ENCODE results near the gene DST.

DST gene

GRCh38 chr6:56456785-56457184, 185.9 kb downstream of the DST start:
- TF ChIP-seq, protein P1, sequence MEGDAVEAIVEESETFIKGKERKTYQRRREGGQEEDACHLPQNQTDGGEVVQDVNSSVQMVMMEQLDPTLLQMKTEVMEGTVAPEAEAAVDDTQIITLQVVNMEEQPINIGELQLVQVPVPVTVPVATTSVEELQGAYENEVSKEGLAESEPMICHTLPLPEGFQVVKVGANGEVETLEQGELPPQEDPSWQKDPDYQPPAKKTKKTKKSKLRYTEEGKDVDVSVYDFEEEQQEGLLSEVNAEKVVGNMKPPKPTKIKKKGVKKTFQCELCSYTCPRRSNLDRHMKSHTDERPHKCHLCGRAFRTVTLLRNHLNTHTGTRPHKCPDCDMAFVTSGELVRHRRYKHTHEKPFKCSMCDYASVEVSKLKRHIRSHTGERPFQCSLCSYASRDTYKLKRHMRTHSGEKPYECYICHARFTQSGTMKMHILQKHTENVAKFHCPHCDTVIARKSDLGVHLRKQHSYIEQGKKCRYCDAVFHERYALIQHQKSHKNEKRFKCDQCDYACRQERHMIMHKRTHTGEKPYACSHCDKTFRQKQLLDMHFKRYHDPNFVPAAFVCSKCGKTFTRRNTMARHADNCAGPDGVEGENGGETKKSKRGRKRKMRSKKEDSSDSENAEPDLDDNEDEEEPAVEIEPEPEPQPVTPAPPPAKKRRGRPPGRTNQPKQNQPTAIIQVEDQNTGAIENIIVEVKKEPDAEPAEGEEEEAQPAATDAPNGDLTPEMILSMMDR (IDR thresholded peaks at IDR 0.05; ENCODE audit: insufficient read depth, low read depth, low read length, missing control alignments), result no peak
- no peak overlapping the region for H3K4me3 ChIP-seq (ENCODE audit: low read depth, low read length)
- DNase-seq (ENCODE audit: low read depth), result no peak

- TF ChIP-seq, protein P1 (IDR thresholded peaks at IDR 0.05; ENCODE audit: insufficient read depth, low read depth, low read length, missing control alignments), result no peak
- H3K4me3 ChIP-seq (ENCODE audit: low read depth, low read length), result no peak overlapping the region
- no peak for DNase-seq (ENCODE audit: low read depth)
These were observed 191.6 kb downstream of the DST start for GRCh38 chr6:56450882-56451739.

DNA sequence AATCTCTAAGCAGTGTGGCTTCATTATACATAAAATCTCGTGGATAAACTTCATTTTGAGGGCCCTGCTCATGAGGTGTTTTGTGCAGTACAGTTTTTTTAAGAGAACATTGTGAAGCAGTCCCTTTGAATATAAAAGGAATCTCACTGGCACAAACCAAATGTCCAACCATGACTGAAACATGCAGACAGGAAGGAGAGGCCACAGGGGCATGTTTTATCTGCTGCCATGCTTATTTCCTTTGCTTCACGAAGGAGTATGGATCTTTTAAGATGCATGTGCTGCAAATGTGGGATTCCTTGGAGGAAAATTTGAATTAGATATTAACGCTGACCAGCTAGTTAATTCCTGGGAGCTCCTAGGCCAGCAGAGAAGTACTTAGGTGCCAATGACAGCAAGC, 192.3 kb downstream of the DST start:
- TF ChIP-seq, protein P1 (IDR thresholded peaks at IDR 0.05; ENCODE audit: insufficient read depth, low read depth, low read length, missing control alignments), result no peak
- H3K4me3 ChIP-seq (ENCODE audit: low read depth, low read length), result no peak overlapping the region
- no peak for DNase-seq (ENCODE audit: low read depth)

DNA sequence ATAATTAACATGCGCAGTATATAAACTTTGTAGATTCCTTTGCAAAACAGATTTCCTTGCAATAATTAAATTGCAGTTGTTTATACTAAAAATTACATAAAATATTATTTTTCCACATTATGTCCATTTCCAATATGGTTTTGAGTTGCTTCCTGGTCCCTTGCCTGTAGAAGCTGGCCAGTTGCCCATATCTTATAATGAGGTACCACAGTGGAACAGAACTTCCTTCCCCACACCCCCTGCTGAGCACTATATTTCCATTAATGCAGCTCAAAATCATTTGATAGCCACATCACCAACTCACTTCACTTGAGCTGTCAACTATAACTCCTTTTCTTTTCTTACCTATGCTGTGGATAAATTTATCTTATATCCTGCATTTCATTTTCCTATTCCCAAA, 194.6 kb downstream of the DST start:
- DNase-seq (ENCODE audit: low read depth), result no peak

GRCh38 chr6:56445818-56446217, 196.9 kb downstream of the DST start:
- TF ChIP-seq, protein P1 (IDR thresholded peaks at IDR 0.05; ENCODE audit: insufficient read depth, low read depth, low read length, missing control alignments), result no peak
- no peak overlapping the region for H3K4me3 ChIP-seq (ENCODE audit: low read depth, low read length)
- DNase-seq (ENCODE audit: low read depth), result no peak

More for the DNA sequence above, 194.6 kb downstream of the DST start:
- no peak overlapping the region for H3K4me3 ChIP-seq (ENCODE audit: low read depth, low read length)
- TF ChIP-seq, protein P1 (IDR thresholded peaks at IDR 0.05; ENCODE audit: insufficient read depth, low read depth, low read length, missing control alignments), result no peak

- H3K4me3 ChIP-seq (ENCODE audit: low read depth, low read length), result no peak overlapping the region
- TF ChIP-seq, protein P1 (IDR thresholded peaks at IDR 0.05; ENCODE audit: insufficient read depth, low read depth, low read length, missing control alignments), result no peak
These were observed 197.8 kb downstream of the DST start for GRCh38 chr6:56444855-56445254.

More at GRCh38 chr6:56444855-56445254, 197.8 kb downstream of the DST start:
- DNase-seq (ENCODE audit: low read depth), result no peak
